ENCODE measurements around the gene FAM118B.
"Not testable (repeated sequence)": the region's sequence is repeated elsewhere in the genome, so short reads cannot be mapped to it uniquely, and the experiment has no call there.

Gene FAM118B

GRCh38 chr11:126277780-126278179, 66.2 kb downstream of the FAM118B start:
- peak; percentile 40 for DNase-seq

GRCh38 chr11:126279191-126279590, 67.6 kb downstream of the FAM118B start:
- DNase-seq = no peak

- no peak for DNase-seq
Measured at GRCh38 chr11:126280595-126280994, 69.0 kb downstream of the FAM118B start.

GRCh38 chr11:126281245-126281644, 69.7 kb downstream of the FAM118B start:
- no peak for DNase-seq

GRCh38 chr11:126281666-126282175, 70.1 kb downstream of the FAM118B start:
- no peak for DNase-seq

GRCh38 chr11:126282361-126282735, 70.8 kb downstream of the FAM118B start:
- peak; percentile 82 for DNase-seq

GRCh38 chr11:126282736-126283591, 71.4 kb downstream of the FAM118B start, which contains the start of gene TIRAP:
TIRAP (plus strand) TSS chr11:126283093; CDS start chr11:126290895, 7,802 bp downstream.
- peak; percentile 86 for DNase-seq

- no peak for DNase-seq
Measured at GRCh38 chr11:126284829-126285228, 73.2 kb downstream of the FAM118B start.

- DNase-seq = no peak
Measured at GRCh38 chr11:126288237-126288636, 76.7 kb downstream of the FAM118B start.

- no peak for DNase-seq
Measured at GRCh38 chr11:126290887-126291286, 79.3 kb downstream of the FAM118B start.

- no peak for DNase-seq
Measured at GRCh38 chr11:126293726-126294125, 82.1 kb downstream of the FAM118B start.

- no peak for DNase-seq
Measured at GRCh38 chr11:126297004-126297403, 85.4 kb downstream of the FAM118B start.

GRCh38 chr11:126303623-126304456, 92.3 kb downstream of the FAM118B start, which contains the start of gene DCPS:
DCPS (plus strand) TSS chr11:126304060; CDS start chr11:126304081, 21 bp downstream.
- peak; percentile 98 for DNase-seq

GRCh38 chr11:126304457-126305075, 93.0 kb downstream of the FAM118B start:
- DNase-seq = peak; percentile 43

- no peak for DNase-seq
Measured at GRCh38 chr11:126305699-126306098, 94.1 kb downstream of the FAM118B start.

- no peak for DNase-seq
Measured at GRCh38 chr11:126307706-126308105, 96.1 kb downstream of the FAM118B start.

- DNase-seq = no peak
Measured at GRCh38 chr11:126308271-126308671, 96.7 kb downstream of the FAM118B start.

GRCh38 chr11:126308771-126309170, 97.2 kb downstream of the FAM118B start:
- not testable (repeated sequence) for DNase-seq

- DNase-seq = peak; percentile 81
Measured at GRCh38 chr11:126310200-126310991, 98.8 kb downstream of the FAM118B start.

- DNase-seq = no peak
Measured at GRCh38 chr11:126310992-126311310, 99.4 kb downstream of the FAM118B start.

GRCh38 chr11:126311401-126312291, 100.1 kb downstream of the FAM118B start:
- DNase-seq = no peak
